ENCODE results near the gene ARHGEF6. TPM values are rescaled to one million over a fixed set of nuclear protein-coding genes. Genes with fewer than 3 reads are reported as not detected.

Gene ARHGEF6
- total and polyA plus RNA-seq, 8 donors = 11.9 to 21.6 (median 19.2) TPM

- no peaks in the 10 kb centered on the region for H3K4me1 ChIP-seq
- intact Hi-C loops (cut with DNase I) = no loop called here
- TF ChIP-seq, protein P1, sequence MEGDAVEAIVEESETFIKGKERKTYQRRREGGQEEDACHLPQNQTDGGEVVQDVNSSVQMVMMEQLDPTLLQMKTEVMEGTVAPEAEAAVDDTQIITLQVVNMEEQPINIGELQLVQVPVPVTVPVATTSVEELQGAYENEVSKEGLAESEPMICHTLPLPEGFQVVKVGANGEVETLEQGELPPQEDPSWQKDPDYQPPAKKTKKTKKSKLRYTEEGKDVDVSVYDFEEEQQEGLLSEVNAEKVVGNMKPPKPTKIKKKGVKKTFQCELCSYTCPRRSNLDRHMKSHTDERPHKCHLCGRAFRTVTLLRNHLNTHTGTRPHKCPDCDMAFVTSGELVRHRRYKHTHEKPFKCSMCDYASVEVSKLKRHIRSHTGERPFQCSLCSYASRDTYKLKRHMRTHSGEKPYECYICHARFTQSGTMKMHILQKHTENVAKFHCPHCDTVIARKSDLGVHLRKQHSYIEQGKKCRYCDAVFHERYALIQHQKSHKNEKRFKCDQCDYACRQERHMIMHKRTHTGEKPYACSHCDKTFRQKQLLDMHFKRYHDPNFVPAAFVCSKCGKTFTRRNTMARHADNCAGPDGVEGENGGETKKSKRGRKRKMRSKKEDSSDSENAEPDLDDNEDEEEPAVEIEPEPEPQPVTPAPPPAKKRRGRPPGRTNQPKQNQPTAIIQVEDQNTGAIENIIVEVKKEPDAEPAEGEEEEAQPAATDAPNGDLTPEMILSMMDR (IDR thresholded peaks at IDR 0.05) = no peak
- no peak overlapping the region for H3K27ac ChIP-seq
- no peak for ATAC-seq
- H3K36me3 ChIP-seq = no peaks in the 10 kb centered on the region
- no peaks in the 10 kb centered on the region for H3K9me3 ChIP-seq
- H3K4me3 ChIP-seq = no peak overlapping the region
- no peak for DNase-seq
- H3K27me3 ChIP-seq = no peaks in the 10 kb centered on the region
Observed at GRCh38 chrX:136639506-136640176, 141.1 kb downstream of the ARHGEF6 start.

DNA sequence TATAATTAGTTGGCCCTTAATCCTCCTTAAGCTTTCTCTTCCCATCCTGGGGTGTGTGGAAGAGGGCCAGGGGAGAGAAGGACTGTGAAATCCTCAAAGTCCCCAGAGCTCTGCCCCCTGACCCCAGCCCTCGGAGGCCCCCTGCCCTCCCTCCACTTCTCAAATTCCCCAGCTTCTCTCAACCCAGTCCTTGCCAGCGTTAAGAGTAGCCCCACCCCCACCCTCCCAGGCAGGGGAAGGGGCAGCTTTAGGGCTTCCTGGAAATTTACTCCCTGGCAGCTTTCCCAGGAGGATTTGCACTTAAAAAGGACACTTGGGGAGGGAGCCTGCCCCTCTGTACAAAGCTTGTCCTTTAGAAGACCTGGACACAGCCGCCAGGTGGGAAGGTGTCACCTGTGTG lies 144.6 kb downstream of the ARHGEF6 start:
- Histone ChIP-seq H3K4me3 (no peak overlapping the region), H3K4me1 (no peaks in the 10 kb centered on the region), H3K9me3 (no peaks in the 10 kb centered on the region), H3K36me3 (no peaks in the 10 kb centered on the region), H3K27ac (no peak overlapping the region), H3K27me3 (no peaks in the 10 kb centered on the region)
- ATAC-seq = no peak
- TF ChIP-seq, protein P1 (IDR thresholded peaks at IDR 0.05) = no peak
- DNase-seq = peak in 1 of 4 donors; percentile 2
- intact Hi-C loops (cut with DNase I) = no loop called here

GRCh38 chrX:136635235-136635634 lies 145.5 kb downstream of the ARHGEF6 start:
- no peaks in the 10 kb centered on the region for H3K36me3 ChIP-seq
- no peak overlapping the region for H3K4me3 ChIP-seq
- intact Hi-C loops (cut with DNase I) = no loop called here
- DNase-seq = no peak
- H3K27ac ChIP-seq = peak overlapping the region in 1 of 2 donors; percentile 41
- no peaks in the 10 kb centered on the region for H3K4me1 ChIP-seq
- TF ChIP-seq, protein P1 (IDR thresholded peaks at IDR 0.05) = no peak
- no peak for ATAC-seq
- no peaks in the 10 kb centered on the region for H3K27me3 ChIP-seq
- H3K9me3 ChIP-seq = no peaks in the 10 kb centered on the region

GRCh38 chrX:136630881-136631280 lies 149.9 kb downstream of the ARHGEF6 start:
- Histone ChIP-seq H3K4me1 (no peaks in the 10 kb centered on the region), H3K9me3 (no peaks in the 10 kb centered on the region), H3K36me3 (no peaks in the 10 kb centered on the region), H3K4me3 (no peak overlapping the region), H3K27ac (no peak overlapping the region), H3K27me3 (no peaks in the 10 kb centered on the region)
- DNase-seq (no peak), ATAC-seq (no peak)
- intact Hi-C loops (cut with DNase I) = no loop called here
- TF ChIP-seq, protein P1 (IDR thresholded peaks at IDR 0.05) = no peak

DNA sequence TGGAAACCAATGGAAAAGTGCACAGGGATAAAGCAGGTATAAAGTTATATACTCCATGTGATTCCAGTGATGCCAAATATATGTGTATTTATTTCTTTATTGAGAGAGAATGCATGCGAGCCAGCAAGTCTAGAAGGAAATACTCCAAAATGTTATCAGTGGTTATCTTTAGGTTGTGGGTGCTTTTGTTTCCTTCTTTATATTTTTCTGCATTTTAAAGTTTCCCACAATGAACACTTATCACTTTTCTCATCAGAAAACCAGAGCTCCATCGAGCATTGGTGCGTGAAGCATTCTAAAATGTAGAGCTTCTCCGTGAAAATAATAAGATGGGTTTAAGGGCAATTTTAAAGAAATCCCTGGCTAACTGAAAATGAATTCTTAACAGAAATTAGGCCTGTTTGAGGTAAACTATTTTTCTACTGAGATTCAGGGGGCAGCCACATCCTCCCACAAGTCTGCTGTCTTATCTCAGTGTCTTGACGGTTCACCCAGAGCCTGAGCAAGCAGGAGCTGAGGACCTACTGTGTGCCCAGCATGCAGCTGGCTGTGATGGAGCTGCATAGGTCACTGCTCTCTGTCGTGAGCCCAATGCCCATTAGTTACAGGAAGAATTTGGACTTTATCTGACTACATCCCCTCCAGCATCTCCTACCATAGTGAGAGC lies 151.5 kb downstream of the ARHGEF6 start:
- Histone ChIP-seq H3K9me3 (no peaks in the 10 kb centered on the region), H3K4me1 (no peaks in the 10 kb centered on the region), H3K27ac (no peak overlapping the region), H3K27me3 (no peaks in the 10 kb centered on the region), H3K4me3 (no peak overlapping the region), H3K36me3 (no peaks in the 10 kb centered on the region)
- intact Hi-C loops (cut with DNase I) = no loop called here
- TF ChIP-seq, protein P1 (IDR thresholded peaks at IDR 0.05) = no peak
- no peak for ATAC-seq
- no peak for DNase-seq

Measured in left lung (tissue), 10 donors.